ENCODE data around the gene CCR7.

CCR7 gene

GRCh38 chr17:40564883-40565768 lies at the start of gene CCR7:
CCR7 (minus strand) TSS chr17:40565472; CDS start chr17:40565409, 63 bp downstream.
- no peak for TF ChIP-seq CTCF (IDR thresholded peaks at IDR 0.05)

- no peak for TF ChIP-seq CTCF (IDR thresholded peaks at IDR 0.05)
These were observed 49.3 kb upstream of the CCR7 start for GRCh38 chr17:40614431-40615067.

- TF ChIP-seq CTCF (IDR thresholded peaks at IDR 0.05), result no peak
These were observed 48.3 kb upstream of the CCR7 start for GRCh38 chr17:40613467-40614154.

- TF ChIP-seq CTCF (IDR thresholded peaks at IDR 0.05), result no peak
These were observed 47.5 kb upstream of the CCR7 start for GRCh38 chr17:40612599-40613244.

GRCh38 chr17:40611840-40612474 lies 46.7 kb upstream of the CCR7 start:
- TF ChIP-seq CTCF (IDR thresholded peaks at IDR 0.05), result no peak

- TF ChIP-seq CTCF (IDR thresholded peaks at IDR 0.05), result no peak
These were observed 45.1 kb upstream of the CCR7 start for GRCh38 chr17:40610359-40610758.

All from LNCAP (cell line).